NOMO-1 treated with dmso at 0.1 percent for 144 hours (cell line): ENCODE data around the gene KIF21A.
A peak's percentile ranks its signal among the peaks of the same experiment; 100 is the strongest.
"Not testable (repeated sequence)": the region's sequence is repeated elsewhere in the genome, so short reads cannot be mapped to it uniquely, and the experiment has no call there.

ENCODE experiments used
- DNase-seq: peaks from one replicate; lab custom pipeline; 2025; ENCODE audit not compliant: unreplicated experiment; lab: John Stamatoyannopoulos, UW

KIF21A gene, protein sequence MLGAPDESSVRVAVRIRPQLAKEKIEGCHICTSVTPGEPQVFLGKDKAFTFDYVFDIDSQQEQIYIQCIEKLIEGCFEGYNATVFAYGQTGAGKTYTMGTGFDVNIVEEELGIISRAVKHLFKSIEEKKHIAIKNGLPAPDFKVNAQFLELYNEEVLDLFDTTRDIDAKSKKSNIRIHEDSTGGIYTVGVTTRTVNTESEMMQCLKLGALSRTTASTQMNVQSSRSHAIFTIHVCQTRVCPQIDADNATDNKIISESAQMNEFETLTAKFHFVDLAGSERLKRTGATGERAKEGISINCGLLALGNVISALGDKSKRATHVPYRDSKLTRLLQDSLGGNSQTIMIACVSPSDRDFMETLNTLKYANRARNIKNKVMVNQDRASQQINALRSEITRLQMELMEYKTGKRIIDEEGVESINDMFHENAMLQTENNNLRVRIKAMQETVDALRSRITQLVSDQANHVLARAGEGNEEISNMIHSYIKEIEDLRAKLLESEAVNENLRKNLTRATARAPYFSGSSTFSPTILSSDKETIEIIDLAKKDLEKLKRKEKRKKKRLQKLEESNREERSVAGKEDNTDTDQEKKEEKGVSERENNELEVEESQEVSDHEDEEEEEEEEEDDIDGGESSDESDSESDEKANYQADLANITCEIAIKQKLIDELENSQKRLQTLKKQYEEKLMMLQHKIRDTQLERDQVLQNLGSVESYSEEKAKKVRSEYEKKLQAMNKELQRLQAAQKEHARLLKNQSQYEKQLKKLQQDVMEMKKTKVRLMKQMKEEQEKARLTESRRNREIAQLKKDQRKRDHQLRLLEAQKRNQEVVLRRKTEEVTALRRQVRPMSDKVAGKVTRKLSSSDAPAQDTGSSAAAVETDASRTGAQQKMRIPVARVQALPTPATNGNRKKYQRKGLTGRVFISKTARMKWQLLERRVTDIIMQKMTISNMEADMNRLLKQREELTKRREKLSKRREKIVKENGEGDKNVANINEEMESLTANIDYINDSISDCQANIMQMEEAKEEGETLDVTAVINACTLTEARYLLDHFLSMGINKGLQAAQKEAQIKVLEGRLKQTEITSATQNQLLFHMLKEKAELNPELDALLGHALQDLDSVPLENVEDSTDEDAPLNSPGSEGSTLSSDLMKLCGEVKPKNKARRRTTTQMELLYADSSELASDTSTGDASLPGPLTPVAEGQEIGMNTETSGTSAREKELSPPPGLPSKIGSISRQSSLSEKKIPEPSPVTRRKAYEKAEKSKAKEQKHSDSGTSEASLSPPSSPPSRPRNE (N-terminal part only)

DNA sequence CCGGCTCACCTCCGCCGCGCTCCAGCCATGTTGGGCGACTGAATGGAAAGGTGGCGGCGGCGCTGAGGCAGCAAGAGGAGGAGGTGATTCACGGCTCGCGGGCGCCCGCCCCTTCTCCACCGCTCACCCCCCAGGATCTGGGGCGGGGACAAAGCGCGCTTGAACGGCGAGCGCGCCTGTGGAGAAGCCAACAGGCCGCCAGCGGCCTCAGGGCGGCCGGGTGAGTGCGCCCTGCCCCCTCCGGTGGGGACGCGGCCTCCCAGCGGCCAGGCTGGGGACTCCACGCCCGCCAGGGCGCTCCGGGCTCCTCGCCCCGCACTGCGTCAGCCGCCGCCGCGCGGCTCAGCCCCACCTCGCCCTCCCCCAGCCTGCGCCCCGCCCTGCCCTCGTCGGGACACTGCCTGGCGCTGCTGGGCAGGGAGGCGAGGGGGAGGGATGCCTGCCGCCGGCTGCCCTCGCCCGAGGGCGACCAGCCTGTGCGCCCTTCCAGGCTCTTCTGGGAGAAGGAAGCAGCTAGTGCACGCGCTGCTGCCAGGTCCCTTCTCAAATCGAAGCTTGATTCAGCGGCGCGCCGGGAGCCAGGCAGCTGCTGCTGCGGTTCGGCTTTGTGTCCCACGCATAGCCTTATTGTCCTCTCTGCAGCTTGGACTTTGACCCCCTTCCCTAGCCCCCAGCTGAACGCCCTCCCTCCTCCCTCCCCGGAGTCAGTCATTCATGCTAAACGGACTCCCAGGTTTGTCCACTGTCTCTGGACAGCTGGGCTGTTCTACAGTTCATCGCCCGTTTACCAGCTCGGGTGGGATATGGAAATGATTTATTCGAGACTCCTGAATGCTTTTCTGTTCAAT lies at the start of gene KIF21A:
Gene KIF21A (minus strand): TSS at position 40 of the 848 bp plus-strand sequence. CDS start 150 bp downstream, outside the sequence.
- DNase-seq: peak; percentile 91

DNA sequence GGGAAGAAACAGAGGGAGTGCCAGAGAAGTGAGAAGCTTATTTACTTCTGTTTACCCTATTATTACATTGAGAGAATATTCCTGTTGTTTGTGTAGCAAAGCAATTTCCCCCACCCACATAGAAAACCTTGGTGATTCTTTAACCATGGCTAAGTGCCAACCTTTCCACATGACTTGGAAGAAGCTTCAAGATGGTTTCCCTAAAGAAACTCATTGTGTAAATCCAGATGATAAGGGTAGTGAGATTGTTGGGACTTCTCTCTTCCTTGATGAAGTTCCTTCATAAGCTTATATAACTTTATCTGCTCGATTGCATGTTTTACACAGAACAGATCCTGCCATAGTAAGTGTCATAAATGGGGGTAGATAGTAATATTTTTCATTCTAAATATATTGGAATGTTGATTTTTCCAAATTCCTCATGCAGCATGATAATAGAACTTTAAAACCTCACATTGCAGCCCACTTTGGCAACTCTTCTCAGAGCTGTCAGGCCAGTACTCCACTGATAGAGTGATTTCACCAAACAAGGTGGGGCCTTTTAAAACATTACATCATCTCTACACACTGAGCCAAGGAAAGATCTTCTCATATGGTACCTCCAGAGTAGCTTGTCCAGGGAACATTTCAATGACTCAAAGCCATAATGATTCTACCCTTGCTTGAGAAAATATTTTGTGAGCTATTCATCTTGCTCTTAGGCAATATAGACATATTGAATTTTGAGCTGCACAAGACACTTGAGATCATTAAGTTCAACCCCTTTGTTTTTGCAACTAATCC lies 47.8 kb upstream of the KIF21A start:
- DNase-seq: no peak

DNA sequence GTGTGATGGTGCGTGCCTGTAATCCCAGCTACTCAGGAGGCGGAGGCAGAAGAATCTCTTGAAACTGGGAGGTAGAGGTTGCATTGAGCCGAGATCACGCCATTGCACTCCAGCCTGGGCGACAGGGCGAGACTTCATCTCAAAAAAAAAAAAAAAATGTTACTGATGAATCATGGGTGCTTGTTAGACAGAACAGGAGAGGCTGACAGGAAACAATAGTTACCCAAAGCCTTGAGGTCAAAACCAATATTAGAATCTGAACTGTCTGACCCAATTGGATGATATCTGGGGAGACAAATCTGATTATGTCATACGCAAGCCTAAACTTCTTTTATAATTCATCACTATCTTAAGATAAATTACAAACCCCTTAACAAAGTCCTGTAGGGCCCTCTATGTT lies 40.7 kb upstream of the KIF21A start:
- no peak for DNase-seq

DNA sequence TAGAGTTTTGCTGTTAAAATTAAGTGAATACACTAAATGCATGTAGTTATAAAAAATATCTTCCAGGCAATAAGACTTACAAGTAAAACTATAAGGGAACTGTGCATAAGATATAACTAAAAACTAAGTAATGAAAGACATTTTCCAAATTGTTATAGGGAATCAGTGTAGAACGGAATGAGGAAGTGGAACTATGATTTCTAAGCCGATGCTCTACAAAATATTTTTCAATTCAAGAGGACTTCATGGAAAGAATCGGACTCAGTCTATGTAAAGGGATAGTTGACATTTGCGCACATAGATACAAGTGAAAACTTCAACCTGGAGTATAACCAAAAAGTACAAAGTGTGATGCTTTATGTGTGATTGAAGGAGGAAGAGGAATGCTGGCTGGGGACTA lies 40.1 kb upstream of the KIF21A start:
- no peak for DNase-seq

DNA sequence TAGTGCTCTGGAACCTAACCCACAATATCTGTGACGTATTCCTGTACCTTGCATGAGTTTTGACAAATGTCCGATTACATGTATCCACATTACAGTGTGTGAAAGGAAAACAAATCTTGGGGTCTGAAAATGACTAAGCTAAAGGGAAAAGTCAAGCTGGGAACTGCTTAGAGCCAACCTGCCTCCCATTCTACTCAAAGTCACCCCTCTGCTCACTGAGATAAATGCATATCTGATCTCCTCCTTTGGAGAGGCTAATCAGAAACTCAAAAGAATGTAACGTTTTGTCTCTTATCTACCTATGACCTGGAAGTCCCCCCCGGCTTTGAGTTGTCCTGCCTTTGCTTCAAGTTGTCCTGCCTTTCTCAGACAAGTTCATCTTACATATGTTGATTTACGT lies 34.0 kb upstream of the KIF21A start:
- no peak for DNase-seq

DNA sequence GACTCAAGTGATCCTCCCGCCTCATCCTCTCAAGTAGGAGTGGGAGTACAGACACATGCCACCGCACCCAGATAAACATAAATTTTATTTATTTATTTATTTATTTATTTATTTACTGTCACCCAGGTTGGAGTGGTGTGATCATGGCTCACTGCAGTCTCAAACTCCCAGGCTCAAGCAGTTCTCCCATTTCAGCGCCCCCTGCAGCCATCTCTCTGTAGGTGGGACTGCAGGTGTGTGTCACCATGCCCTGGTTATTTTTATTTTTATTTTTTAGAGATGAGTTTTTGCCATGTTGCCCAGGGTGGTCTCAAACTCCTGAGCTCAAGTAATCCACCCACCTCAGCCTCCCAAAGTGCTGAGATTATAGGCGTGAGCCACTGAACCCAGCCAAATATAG lies 33.2 kb upstream of the KIF21A start:
- no peak for DNase-seq

DNA sequence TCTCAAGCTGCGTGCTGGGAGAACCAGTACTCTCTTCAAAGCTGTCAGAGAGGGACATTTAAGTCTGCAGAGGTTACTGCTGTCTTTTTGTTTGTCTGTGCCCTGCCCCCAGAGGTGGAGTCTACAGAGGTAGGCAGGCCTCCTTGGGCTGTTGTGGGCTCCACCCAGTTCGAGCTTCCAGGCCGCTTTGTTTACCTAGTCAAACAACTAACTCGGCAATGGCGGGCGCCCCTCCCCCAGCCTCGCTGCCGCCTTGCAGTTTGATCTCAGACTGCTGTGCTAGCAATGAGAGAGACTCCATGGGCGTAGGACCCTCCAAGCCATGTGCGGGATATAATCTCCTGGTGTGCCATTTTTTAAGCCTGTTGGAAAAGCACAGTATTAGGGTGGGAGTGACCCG lies 32.2 kb upstream of the KIF21A start:
- DNase-seq: not testable (repeated sequence)

DNA sequence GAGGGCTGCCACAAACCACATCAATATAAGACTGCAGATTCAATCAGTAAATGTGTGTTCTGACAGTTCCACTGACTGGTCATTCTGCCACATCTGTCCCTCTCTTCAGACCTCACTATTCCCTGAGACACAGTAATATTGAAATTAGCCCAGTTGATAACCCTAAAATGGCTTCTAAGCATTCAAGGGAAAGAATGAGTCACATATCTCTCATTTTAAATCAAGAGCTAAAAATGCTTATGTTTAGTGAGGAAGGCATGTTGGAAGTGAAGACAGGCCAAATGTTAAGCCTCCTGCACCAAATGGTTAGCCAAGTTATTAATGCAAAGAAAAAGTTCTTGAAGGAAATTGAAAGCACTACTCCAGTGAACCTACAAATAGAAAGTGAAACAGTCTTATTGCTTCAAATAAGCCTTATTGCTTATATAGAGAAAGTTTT lies 24.5 kb upstream of the KIF21A start:
- DNase-seq: no peak

DNA sequence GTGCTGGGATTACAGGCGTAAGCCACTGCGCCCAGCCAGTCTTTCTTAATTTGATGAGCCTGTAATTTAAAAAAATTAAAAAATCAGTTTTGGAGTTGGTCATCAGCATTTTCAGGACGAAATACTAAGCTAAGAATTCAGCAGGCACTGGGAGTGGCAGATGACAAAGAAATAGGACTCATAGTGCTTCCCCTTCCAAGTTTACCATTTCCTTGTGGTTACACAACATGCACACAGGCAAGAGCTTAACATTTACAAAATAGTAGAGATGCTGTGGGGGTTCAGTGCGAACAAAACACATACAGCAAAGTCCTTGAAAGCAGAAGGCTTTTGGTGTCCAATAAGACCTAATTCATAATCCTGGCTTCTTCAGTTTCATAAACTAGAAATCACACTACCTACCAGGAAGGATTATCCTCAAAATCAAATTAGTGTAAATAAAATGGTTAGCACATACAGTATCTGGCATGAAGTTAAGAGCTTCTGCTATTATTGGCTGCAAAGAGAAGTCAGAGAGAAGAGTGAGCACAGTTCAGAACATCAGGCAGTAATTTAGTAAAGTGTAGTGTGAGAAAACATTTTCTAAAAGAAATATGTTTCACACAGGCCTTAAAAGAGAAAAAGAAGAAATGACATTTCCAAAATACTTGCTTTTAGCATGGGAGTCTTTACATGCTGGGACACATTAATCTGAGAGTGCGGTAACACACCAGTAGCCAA lies 22.2 kb upstream of the KIF21A start:
- DNase-seq: no peak

DNA sequence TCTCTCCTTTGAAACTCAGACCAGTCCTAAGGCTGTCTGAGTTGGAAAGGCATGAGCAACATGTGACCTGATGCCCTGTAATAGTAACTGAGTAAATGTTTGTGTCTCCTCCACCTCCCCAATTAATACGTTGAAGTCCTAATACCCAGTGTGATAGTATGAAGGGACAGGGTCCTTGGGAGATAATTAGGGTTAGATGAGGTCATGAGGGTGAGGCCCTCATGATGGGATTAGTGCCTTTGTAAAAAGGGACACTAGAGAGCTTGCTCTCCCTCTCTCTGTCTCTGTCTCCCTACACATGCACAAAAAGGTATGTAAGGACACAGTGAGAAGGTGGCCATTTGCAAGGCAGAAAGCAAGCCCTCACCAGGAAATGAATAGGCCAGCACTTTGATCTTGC lies 18.1 kb upstream of the KIF21A start:
- no peak for DNase-seq

DNA sequence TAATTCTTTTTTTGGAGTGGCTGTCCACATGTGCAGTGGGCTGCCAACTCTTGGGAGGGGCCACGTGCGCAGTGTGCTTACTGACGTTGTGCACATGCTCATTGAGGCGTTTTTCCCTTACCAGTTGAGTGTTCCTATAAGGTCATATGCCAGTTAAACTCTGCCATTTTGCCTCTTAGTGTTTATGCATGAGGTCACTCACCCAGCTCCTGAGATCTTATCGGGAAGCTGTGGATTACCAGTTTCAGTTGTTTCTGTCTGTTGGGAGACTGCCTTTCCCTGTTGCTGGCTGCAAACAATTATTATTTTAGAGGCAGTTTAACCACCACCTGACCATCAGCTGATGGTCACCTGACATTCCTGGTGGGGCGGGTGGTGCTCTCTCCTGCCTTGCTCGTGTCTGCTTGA lies 16.1 kb upstream of the KIF21A start:
- DNase-seq: no peak

DNA sequence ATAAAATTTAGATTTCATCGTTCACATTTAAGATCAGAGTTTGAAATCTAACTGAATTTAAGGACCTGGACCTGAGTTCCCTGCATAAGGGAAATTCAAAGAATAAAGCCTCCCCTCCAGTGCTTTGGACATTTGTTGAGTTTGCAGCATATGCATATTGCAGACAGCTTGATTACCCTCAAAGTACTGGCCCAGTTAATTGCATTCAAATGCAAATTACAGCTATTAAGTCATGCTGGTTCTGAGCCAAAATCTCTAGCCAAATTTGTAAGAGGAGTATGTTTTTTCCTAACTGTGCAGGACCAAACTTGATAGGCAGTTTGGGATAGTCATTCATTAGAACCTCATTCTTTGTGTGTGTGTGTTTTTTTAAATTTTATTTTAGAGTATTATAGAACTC lies 9.1 kb upstream of the KIF21A start:
- DNase-seq: no peak

DNA sequence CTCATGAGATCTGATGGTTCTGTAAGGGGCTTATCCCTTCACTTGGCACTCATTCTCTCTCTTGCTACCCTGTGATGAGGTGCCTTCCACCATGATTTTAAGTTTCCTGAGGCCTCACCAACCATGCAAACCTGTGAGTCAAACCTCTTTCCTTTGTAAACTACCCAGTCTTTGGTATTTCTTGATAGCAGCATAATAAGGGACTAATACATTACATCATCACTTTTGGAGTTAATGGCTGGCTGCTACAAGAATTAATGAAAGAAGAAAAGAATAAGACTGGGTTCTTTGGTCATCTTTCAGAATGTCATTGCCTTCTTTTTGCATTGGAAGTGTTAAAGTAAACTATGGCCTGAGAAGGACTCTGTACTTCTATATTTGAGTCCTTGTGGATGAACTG lies 5.1 kb upstream of the KIF21A start:
- no peak for DNase-seq

DNA sequence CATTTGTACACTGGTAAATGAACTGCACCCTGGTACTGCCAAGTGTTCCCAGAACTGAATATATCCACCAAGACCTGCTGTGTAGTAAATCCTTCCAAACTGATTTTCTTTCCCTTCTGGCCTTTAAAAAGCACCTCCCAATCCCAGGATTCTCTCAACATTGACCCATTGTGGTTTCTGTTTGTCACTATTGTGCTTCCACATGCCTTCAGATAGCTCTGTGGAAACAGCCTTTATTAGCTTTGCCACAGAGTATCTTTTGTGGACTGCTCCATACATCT lies 949 bp upstream of the KIF21A start:
- DNase-seq: no peak

DNA sequence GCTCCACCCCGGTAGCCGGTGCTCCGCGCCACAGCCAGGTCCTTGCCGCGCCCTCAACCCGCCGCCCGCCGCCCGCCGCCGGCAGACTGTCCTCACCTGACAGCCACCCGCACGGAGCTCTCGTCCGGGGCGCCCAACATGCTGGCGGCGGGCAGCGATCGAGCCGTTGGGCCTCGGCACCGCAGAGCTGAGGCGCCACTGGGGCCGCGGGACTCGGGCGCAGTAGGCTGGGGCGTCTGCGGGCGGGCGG lies 164 bp downstream of the KIF21A start:
- no peak for DNase-seq

DNA sequence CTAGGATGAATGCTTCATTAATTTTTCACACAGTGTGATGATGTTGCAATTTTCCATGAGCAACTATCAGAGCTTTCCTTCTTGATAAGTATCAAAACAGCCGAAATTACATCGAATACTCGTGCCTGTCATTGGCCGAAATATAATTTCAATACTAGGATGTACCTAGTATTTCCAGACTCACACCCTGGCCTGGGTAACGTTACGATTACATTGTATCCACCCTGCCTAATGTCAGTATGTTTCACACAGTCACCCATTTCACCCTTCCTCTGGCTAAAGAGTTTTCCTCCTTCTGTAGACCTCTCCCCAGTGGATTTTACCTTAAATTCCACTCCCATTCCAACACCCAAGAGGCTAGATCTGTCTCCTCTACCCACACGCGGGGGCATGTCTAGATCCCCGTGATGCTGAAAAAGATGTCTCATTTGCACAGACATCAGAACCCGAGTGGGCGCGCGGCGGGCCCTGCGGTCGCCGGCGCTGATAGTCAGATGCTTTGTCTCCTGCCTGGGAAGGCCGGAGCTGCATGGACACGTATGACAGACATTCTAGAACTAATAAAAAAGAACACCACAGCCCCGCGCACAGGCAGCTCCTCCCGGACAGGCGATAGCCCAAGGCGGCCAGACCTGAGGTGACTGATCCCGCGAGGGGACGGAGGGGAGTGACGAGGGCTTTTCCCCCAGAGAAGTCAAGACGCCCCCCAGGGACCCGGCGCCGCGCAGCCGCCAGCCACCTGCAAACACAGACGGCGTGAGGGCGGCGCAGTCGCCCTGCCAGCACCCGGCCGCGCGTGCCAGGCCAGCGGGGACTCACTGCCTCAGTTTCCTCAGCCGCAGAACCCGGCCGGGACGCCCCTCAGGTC lies 723 bp downstream of the KIF21A start:
- DNase-seq: no peak

DNA sequence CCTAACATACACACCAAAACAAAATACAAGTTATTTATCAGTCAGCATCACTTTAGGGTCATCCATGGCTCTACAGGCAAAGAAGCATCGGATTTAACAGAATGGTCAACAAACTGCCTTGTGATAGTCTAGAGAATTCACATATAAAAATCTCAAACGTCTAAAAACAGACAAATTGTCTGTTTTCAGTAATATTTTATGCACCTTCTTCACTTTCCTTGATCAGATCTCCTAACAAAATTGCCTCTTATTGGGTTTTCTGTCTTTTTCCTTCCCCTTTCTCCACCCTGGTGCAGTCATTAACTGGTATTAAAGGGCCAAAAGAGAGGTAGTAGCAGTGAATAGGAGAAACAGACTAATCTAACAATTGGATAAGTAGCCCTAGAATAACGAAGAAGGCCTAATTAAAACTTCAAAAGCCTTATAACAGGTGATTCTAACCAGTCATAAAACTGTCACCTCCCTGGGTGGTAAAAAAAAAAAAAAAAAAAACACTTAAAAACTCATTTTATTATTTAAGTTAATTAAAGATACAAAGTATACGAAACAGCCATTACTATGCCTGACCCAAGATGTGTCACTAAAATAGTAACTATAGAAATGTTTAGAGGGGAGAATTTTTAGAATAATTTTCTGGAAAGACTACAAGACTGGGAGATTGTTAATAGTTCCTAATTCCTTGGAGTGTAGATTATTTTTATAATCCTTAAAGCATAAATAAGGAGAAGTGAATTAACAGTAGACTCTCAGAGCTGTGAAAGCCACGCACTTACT lies 1.5 kb downstream of the KIF21A start:
- DNase-seq: no peak

DNA sequence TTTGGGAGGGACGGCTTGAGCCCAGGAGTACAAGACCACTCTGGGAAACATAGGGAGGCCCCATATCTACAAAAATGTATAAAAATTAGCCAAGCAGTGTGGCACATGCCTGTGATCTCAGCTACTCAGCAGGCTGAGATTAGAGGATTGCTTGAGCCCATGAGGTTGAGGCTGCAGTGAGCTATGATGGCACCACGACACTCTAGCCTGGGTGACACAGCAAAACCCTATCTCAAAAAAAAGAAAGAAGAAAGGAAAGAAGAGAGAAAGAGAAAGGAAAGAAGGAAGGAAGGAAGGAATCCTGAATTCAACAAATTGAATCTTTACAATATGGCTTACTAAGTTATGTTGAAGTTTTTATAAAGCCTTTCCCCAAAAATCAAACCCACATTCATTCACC lies 2.1 kb downstream of the KIF21A start:
- no peak for DNase-seq
